GM23338 (cell line): Measurements from ENCODE around the gene MOGAT1. TPM values are rescaled to one million over a fixed set of nuclear protein-coding genes. Genes with fewer than 3 reads are reported as not detected.

Experiments
- ATAC-seq: fragments of 200-7000 bp; cut with Tn5 transposase; 3 replicates; pipeline ENCODE4 v1.9.1; 2020
- DNase-seq: peaks from one replicate; pipeline ENCODE4 v3.0.0-alpha.2; 2015; ENCODE audit warnings: low spot score
- H2AFZ ChIP-seq: fragments of 200-600 bp; sonication (generic); 2 replicates; pipeline ENCODE4 v1.8.0; 2016; ENCODE audit warnings: antibody characterized with exemption, mild to moderate bottlenecking, moderate library complexity
- H3F3A ChIP-seq: fragments of 200-600 bp; sonication (generic); replicated peaks from 2 replicates; pipeline ENCODE4 v1.8.0; 2017; ENCODE audit warnings: antibody characterized with exemption, mixed run types, low read depth
- H3K27ac ChIP-seq: fragments of 200-600 bp; sonication (generic); 2 replicates; pipeline ENCODE4 v1.6.1; 2016; ENCODE audit warnings: low read depth
- H3K27me3 ChIP-seq: fragments of 200-600 bp; sonication (generic); 2 replicates; pipeline ENCODE4 v1.8.0; 2016; ENCODE audit warnings: mild to moderate bottlenecking, mixed run types, moderate library complexity; ENCODE audit not compliant: insufficient read depth
- H3K36me3 ChIP-seq: fragments of 200-600 bp; sonication (generic); 2 replicates; pipeline ENCODE4 v1.8.0; 2016; ENCODE audit warnings: mild to moderate bottlenecking; ENCODE audit not compliant: insufficient read depth
- H3K4me1 ChIP-seq: fragments of 200-600 bp; sonication (generic); 2 replicates; pipeline ENCODE4 v1.8.0; 2016; ENCODE audit warnings: mild to moderate bottlenecking, moderate library complexity; ENCODE audit not compliant: insufficient read depth
- H3K4me2 ChIP-seq: fragments of 200-600 bp; sonication (generic); 2 replicates; pipeline ENCODE4 v1.7.1; 2017; ENCODE audit warnings: mixed run types
- H3K4me3 ChIP-seq: fragments of 200-600 bp; sonication (generic); 2 replicates; pipeline ENCODE4 v1.6.1; 2016; ENCODE audit warnings: mixed run types
- H3K79me2 ChIP-seq: fragments of 200-600 bp; sonication (generic); replicated peaks from 2 replicates; pipeline ENCODE4 v1.8.0; 2017; ENCODE audit warnings: mild to moderate bottlenecking; ENCODE audit not compliant: insufficient read depth
- H3K9me2 ChIP-seq: fragments of 200-600 bp; sonication (generic); 2 replicates; pipeline ENCODE4 v1.8.0; 2017; ENCODE audit not compliant: insufficient read depth
- H4K20me1 ChIP-seq: fragments of 200-600 bp; sonication (generic); replicated peaks from 2 replicates; pipeline ENCODE4 v1.8.0; 2017; ENCODE audit warnings: mild to moderate bottlenecking; ENCODE audit not compliant: insufficient read depth
- H3K27ac Mint-ChIP-seq: 2 replicates; pipeline ENCODE4 v1.8.0; 2020; ENCODE audit warnings: inconsistent platforms, mild to moderate bottlenecking, moderate library complexity, mixed read lengths
- H3K27me3 Mint-ChIP-seq: 3 replicates; pipeline ENCODE4 v1.8.0; 2022; ENCODE audit warnings: low read depth, mild to moderate bottlenecking, moderate library complexity, mixed read lengths, inconsistent platforms; ENCODE audit not compliant: insufficient read depth, poor library complexity
- H3K36me3 Mint-ChIP-seq: 3 replicates; pipeline ENCODE4 v1.8.0; 2021; ENCODE audit warnings: low read depth, mild to moderate bottlenecking, inconsistent platforms, moderate library complexity, mixed read lengths
- H3K4me1 Mint-ChIP-seq: 3 replicates; pipeline ENCODE4 v1.8.0; 2020; ENCODE audit warnings: mild to moderate bottlenecking, inconsistent platforms, mixed read lengths
- H3K4me3 Mint-ChIP-seq: 3 replicates; pipeline ENCODE4 v1.8.0; 2021; ENCODE audit warnings: moderate library complexity, mild to moderate bottlenecking, inconsistent platforms, mixed read lengths
- H3K9me3 Mint-ChIP-seq: 3 replicates; pipeline ENCODE4 v1.8.0; 2020; ENCODE audit warnings: moderate library complexity, mild to moderate bottlenecking, inconsistent platforms, mixed read lengths
- CREB1 ChIP-seq: fragments of 250-450 bp; sonication (Bioruptor Pico); IDR thresholded peaks from 2 replicates; pipeline ENCODE4 v1.5.0; 2020; ENCODE audit warnings: low read depth, mild to moderate bottlenecking, moderate library complexity
- CTCF ChIP-seq, 2 experiments: fragments of 200-600 bp in 1 of 2; sonication (generic) in 1 of 2; conservative IDR thresholded peaks; 2 replicates each; pipeline versions ENCODE4 v1.5.1 to v1.6.1; 2016 to 2017; ENCODE audit warnings: antibody characterized with exemption in 2 of 2, low read depth in 2 of 2, mild to moderate bottlenecking in 2 of 2, moderate library complexity in 1 of 2
- ETS1 ChIP-seq: IDR thresholded peaks from 2 replicates; pipeline ENCODE4 v1.6.1; 2016; ENCODE audit warnings: antibody characterized with exemption
- EZH2 ChIP-seq: fragments of 200-600 bp; sonication (generic); IDR thresholded peaks from one replicate; pipeline ENCODE4 v1.8.0; 2017; ENCODE audit warnings: antibody characterized with exemption, mild to moderate bottlenecking, low read depth; ENCODE audit not compliant: unreplicated experiment
- JUNB ChIP-seq: IDR thresholded peaks from one replicate; pipeline ENCODE4 v1.6.1; 2016; ENCODE audit warnings: antibody characterized with exemption; ENCODE audit not compliant: unreplicated experiment
- POLR2AphosphoS5 ChIP-seq: IDR thresholded peaks from 2 replicates; pipeline ENCODE4 v1.6.1; 2016; ENCODE audit warnings: antibody characterized with exemption, low read depth
- ZNF114 ChIP-seq: fragments of 250-450 bp; sonication (Bioruptor Pico); IDR thresholded peaks from 2 replicates; pipeline ENCODE4 v1.5.0; 2020; ENCODE audit warnings: mild to moderate bottlenecking, moderate library complexity
- polyA plus RNA-seq: library from polyadenylated mRNA; unstranded; fragments of >200 nt; fragmentation: Nextera tagmentation; extraction: Ambion mirVana; gene quantifications from 2 replicates; pipeline ENCODE4 v1.2.1, GENCODE V29; 2016
- total RNA-seq: library from RNA; depleted of rRNA; stranded (reverse); fragments of >200 nt; shearing (Covaris generic); gene quantifications from 2 replicates; pipeline ENCODE4 v1.2.3, GENCODE V29; 2014

The MOGAT1 gene
- total and polyA plus RNA-seq, 2 experiments from 2014 or later = 0.86 to 0.94 TPM

- H3K79me2 ChIP-seq = peaks cover 75% of the 10 kb centered on the region
- ATAC-seq (no peak), DNase-seq (no peak)
- H3K27ac ChIP-seq = no peak overlapping the region
- no peak overlapping the region for H2AFZ ChIP-seq
- no peak for TF ChIP-seq CREB1
- no peak for TF ChIP-seq EZH2
- no peak overlapping the region for H3K4me2 ChIP-seq
- peaks cover 13% of the 10 kb centered on the region; the same call in 1 of the 2 replicates for H3K4me1 ChIP-seq
- no peak overlapping the region for H3K4me3 ChIP-seq
- peaks cover 13% of the 10 kb centered on the region; the same call in 2 of the 3 replicates for H3K4me1 Mint-ChIP-seq
- H3K36me3 Mint-ChIP-seq = peaks cover 13% of the 10 kb centered on the region
- no peak overlapping the region for H3K4me3 Mint-ChIP-seq
- no peaks in the 10 kb centered on the region for H3F3A ChIP-seq
- no peaks in the 10 kb centered on the region for H3K36me3 ChIP-seq
- no peaks in the 10 kb centered on the region for H3K27me3 ChIP-seq
- no peaks in the 10 kb centered on the region for H3K9me2 ChIP-seq
- peaks cover 7% of the 10 kb centered on the region for H3K27me3 Mint-ChIP-seq
- no peaks in the 10 kb centered on the region; the same call in 2 of the 3 replicates for H3K9me3 Mint-ChIP-seq
- peaks cover 5% of the 10 kb centered on the region; the same call in 1 of the 2 replicates for H4K20me1 ChIP-seq
- no peak overlapping the region for H3K27ac Mint-ChIP-seq
Measured at GRCh38 chr2:222652491-222653255, 18.8 kb upstream of the MOGAT1 start.

GRCh38 chr2:222653280-222653679 lies 18.2 kb upstream of the MOGAT1 start:
- no peak overlapping the region for H3K4me3 Mint-ChIP-seq
- peaks cover 7% of the 10 kb centered on the region for H3K27me3 Mint-ChIP-seq
- TF ChIP-seq ZNF114 (CRISPR knock-in tag) (no peak), CREB1 (no peak), JUNB (no peak)
- Histone ChIP-seq H3F3A (no peaks in the 10 kb centered on the region), H3K4me3 (no peak overlapping the region), H3K4me1 (peaks cover 13% of the 10 kb centered on the region; the same call in 1 of the 2 replicates), H2AFZ (no peak overlapping the region), H3K9me2 (no peaks in the 10 kb centered on the region), H3K4me2 (no peak overlapping the region), H3K27ac (no peak overlapping the region), H3K79me2 (peaks cover 71% of the 10 kb centered on the region), H3K27me3 (no peaks in the 10 kb centered on the region), H4K20me1 (peaks cover 5% of the 10 kb centered on the region; the same call in 1 of the 2 replicates), H3K36me3 (no peaks in the 10 kb centered on the region)
- H3K36me3 Mint-ChIP-seq = peaks cover 10% of the 10 kb centered on the region
- DNase-seq = no peak
- H3K27ac Mint-ChIP-seq = no peak overlapping the region
- ATAC-seq = no peak
- H3K4me1 Mint-ChIP-seq = peaks cover 13% of the 10 kb centered on the region; the same call in 2 of the 3 replicates
- no peaks in the 10 kb centered on the region; the same call in 2 of the 3 replicates for H3K9me3 Mint-ChIP-seq

GRCh38 chr2:222655787-222656525 lies 15.5 kb upstream of the MOGAT1 start, which contains the start of gene FARSB:
TSS of gene FARSB (minus strand) at chr2:222656092. CDS start at chr2:222656073, 19 bp downstream.
- Mint-ChIP-seq H3K9me3 (peaks cover 3% of the 10 kb centered on the region; the same call in 2 of the 3 replicates), H3K27me3 (peaks cover 7% of the 10 kb centered on the region), H3K4me1 (peaks cover 21% of the 10 kb centered on the region; the same call in 2 of the 3 replicates), H3K27ac (peak within 1 kb of the TSS; percentile 100), H3K4me3 (peak within 1 kb of the TSS; percentile 100), H3K36me3 (peaks cover 6% of the 10 kb centered on the region; the same call in 2 of the 3 replicates)
- H4K20me1 ChIP-seq = peaks cover 5% of the 10 kb centered on the region; the same call in 1 of the 2 replicates
- H3K4me3 ChIP-seq = peak within 1 kb of the TSS; percentile 80
- H3K27me3 ChIP-seq = no peaks in the 10 kb centered on the region
- H3K27ac ChIP-seq = peak within 1 kb of the TSS; percentile 68; the same call in 1 of the 2 replicates
- H3K36me3 ChIP-seq = no peaks in the 10 kb centered on the region
- peak within 1 kb of the TSS; percentile 88 for H3K4me2 ChIP-seq
- no peaks in the 10 kb centered on the region for H3F3A ChIP-seq
- H2AFZ ChIP-seq = peak within 1 kb of the TSS; percentile 86
- H3K9me2 ChIP-seq = no peaks in the 10 kb centered on the region
- DNase-seq (peak; percentile 96), ATAC-seq (peak; percentile 93)
- H3K4me1 ChIP-seq = peaks cover 13% of the 10 kb centered on the region; the same call in 1 of the 2 replicates
- peaks cover 53% of the 10 kb centered on the region for H3K79me2 ChIP-seq
- TF ChIP-seq POLR2AphosphoS5 (peak; percentile 86), CREB1 (peak; percentile 58), CTCF (conservative IDR thresholded peaks at IDR 0.05; ENCODE audit: low read depth in 2 of 2) (no peak), ETS1 (peak; percentile 75), JUNB (no peak)
